Right atrium auricular region (tissue), 2 donors: ENCODE results near the gene NCKAP5. TPM values are rescaled to one million over a fixed set of nuclear protein-coding genes. Genes with fewer than 3 reads are reported as not detected.

ENCODE experiments used
- DNase-seq: peaks from one replicate; pipeline ENCODE4 v3.0.0-alpha.2; 2019; ENCODE audit warnings: low spot score
- H3K27ac ChIP-seq, 2 donors: fragments of 200-600 bp; sonication (generic); 1 replicate in 1 of 2; 2 replicates in 1 of 2; pipeline ENCODE4 v1.5.1; 2016 to 2019
- H3K27me3 ChIP-seq, 2 donors: fragments of 200-600 bp; sonication (generic); one replicate each; pipeline versions ENCODE4 v1.5.1 to v1.6.0; 2017 to 2019
- H3K36me3 ChIP-seq: fragments of 200-600 bp; sonication (generic); one replicate; pipeline ENCODE4 v1.5.1; 2016
- H3K4me1 ChIP-seq, 2 donors: fragments of 200-600 bp; sonication (generic); one replicate each; pipeline versions ENCODE4 v1.5.1 to v1.6.0; 2017 to 2019
- H3K4me3 ChIP-seq, 2 donors: fragments of 200-600 bp; sonication (generic); 1 replicate in 1 of 2; 2 replicates in 1 of 2; pipeline ENCODE4 v1.5.1; 2017 to 2019; ENCODE audit warnings: mild to moderate bottlenecking in 1 of 2, moderate library complexity in 1 of 2
- H3K9me3 ChIP-seq, 2 donors: fragments of 200-600 bp; sonication (generic); one replicate each; pipeline ENCODE4 v1.5.1; 2019
- total RNA-seq, 2 donors: library from RNA; depleted of rRNA; stranded (reverse); fragments of >200 nt; gene quantifications; one replicate each; pipeline ENCODE4 v1.1.0, GENCODE V29; 2016
- TF ChIP-seq, protein P1 (sequence below), 2 donors: fragments of 200-600 bp; sonication (generic); IDR thresholded peaks; one replicate each; pipeline ENCODE4 v1.5.1; 2019; ENCODE audit warnings: antibody characterized with exemption in 2 of 2

Gene NCKAP5
- total RNA-seq, 2 donors from 2014 or later, result 3.6 to 5.4 TPM

GRCh38 chr2:133414486-133415209 is 153.6 kb downstream of the NCKAP5 start:
- TF ChIP-seq, protein P1, sequence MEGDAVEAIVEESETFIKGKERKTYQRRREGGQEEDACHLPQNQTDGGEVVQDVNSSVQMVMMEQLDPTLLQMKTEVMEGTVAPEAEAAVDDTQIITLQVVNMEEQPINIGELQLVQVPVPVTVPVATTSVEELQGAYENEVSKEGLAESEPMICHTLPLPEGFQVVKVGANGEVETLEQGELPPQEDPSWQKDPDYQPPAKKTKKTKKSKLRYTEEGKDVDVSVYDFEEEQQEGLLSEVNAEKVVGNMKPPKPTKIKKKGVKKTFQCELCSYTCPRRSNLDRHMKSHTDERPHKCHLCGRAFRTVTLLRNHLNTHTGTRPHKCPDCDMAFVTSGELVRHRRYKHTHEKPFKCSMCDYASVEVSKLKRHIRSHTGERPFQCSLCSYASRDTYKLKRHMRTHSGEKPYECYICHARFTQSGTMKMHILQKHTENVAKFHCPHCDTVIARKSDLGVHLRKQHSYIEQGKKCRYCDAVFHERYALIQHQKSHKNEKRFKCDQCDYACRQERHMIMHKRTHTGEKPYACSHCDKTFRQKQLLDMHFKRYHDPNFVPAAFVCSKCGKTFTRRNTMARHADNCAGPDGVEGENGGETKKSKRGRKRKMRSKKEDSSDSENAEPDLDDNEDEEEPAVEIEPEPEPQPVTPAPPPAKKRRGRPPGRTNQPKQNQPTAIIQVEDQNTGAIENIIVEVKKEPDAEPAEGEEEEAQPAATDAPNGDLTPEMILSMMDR (IDR thresholded peaks at IDR 0.05), result no peak
- H3K27me3 ChIP-seq, result no peaks in the 10 kb centered on the region
- DNase-seq, result no peak
- no peaks in the 10 kb centered on the region for H3K9me3 ChIP-seq
- no peaks in the 10 kb centered on the region for H3K36me3 ChIP-seq
- H3K4me1 ChIP-seq, result peaks cover 0 to 22% of the 10 kb centered on the region in 2 donors
- H3K4me3 ChIP-seq, result no peak overlapping the region
- H3K27ac ChIP-seq, result peak overlapping the region in 1 of 2 donors; percentile 26

- H3K4me3 ChIP-seq, result no peak overlapping the region
- H3K4me1 ChIP-seq, result peaks cover 0 to 22% of the 10 kb centered on the region in 2 donors
- H3K27ac ChIP-seq, result no peak overlapping the region
- H3K36me3 ChIP-seq, result no peaks in the 10 kb centered on the region
- H3K27me3 ChIP-seq, result no peaks in the 10 kb centered on the region
- TF ChIP-seq, protein P1 (IDR thresholded peaks at IDR 0.05), result no peak
- no peak for DNase-seq
- no peaks in the 10 kb centered on the region for H3K9me3 ChIP-seq
Observed at GRCh38 chr2:133413863-133414262, 154.4 kb downstream of the NCKAP5 start.

DNA sequence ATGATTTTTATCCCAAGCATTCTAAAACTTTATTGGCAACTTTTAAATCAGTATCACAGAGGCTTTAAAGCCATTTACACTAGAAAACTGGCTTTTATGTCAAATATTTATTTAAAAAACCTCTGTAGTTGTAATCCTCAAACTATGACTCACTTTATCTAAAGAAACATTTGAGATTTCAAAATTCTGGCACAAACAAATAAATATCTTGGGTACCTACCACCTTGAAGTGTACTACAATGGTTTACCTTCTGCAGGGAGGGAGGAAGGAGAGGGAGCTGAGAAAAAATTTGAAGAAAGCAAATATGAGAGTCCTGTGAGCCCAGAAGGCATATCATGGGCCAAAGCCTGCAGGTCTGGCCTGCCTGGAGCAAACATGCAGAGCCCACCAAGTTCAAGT is 155.6 kb downstream of the NCKAP5 start:
- Histone ChIP-seq H3K4me1 (peaks cover 0 to 22% of the 10 kb centered on the region in 2 donors), H3K36me3 (no peaks in the 10 kb centered on the region), H3K27ac (no peak overlapping the region), H3K9me3 (no peaks in the 10 kb centered on the region), H3K4me3 (no peak overlapping the region), H3K27me3 (no peaks in the 10 kb centered on the region)
- TF ChIP-seq, protein P1 (IDR thresholded peaks at IDR 0.05), result no peak
- no peak for DNase-seq

- H3K36me3 ChIP-seq, result no peaks in the 10 kb centered on the region
- H3K27me3 ChIP-seq, result no peaks in the 10 kb centered on the region
- H3K4me1 ChIP-seq, result peaks cover 0 to 21% of the 10 kb centered on the region in 2 donors
- TF ChIP-seq, protein P1 (IDR thresholded peaks at IDR 0.05), result no peak
- H3K27ac ChIP-seq, result no peak overlapping the region
- no peak overlapping the region for H3K4me3 ChIP-seq
- DNase-seq, result no peak
- no peaks in the 10 kb centered on the region for H3K9me3 ChIP-seq
Observed at GRCh38 chr2:133411857-133412256, 156.4 kb downstream of the NCKAP5 start.

GRCh38 chr2:133411101-133411500 is 157.2 kb downstream of the NCKAP5 start:
- H3K36me3 ChIP-seq, result no peaks in the 10 kb centered on the region
- no peak for DNase-seq
- H3K27ac ChIP-seq, result no peak overlapping the region
- H3K9me3 ChIP-seq, result no peaks in the 10 kb centered on the region
- no peaks in the 10 kb centered on the region for H3K27me3 ChIP-seq
- H3K4me1 ChIP-seq, result peaks cover 0 to 14% of the 10 kb centered on the region in 2 donors
- TF ChIP-seq, protein P1 (IDR thresholded peaks at IDR 0.05), result no peak
- no peak overlapping the region for H3K4me3 ChIP-seq
